HepG2 (cell line): Measurements from ENCODE around the gene PAPPA2. TPM values are rescaled to one million over a fixed set of nuclear protein-coding genes. Genes with fewer than 3 reads are reported as not detected.

Experiments used
- ATAC-seq: fragments of 200-7000 bp; cut with Tn5 transposase; 3 replicates; pipeline ENCODE4 v1.9.1; 2020; ENCODE audit warnings: mild to moderate bottlenecking, moderate library complexity
- BruUV-seq: library from RNA; stranded (reverse); fragments of 400-500 nt; replicated peaks from 2 replicates; lab custom pipeline; 2021; lab: Mats Ljungman, UMichigan
- CTCF ChIA-PET: fragments of 300-600 bp; formaldehyde crosslinking; extraction: SDS; loops from one replicate; lab custom pipeline; 2021; ENCODE audit warnings: low total read pairs, inconsistent platforms, low intra/inter-chr PET ratio; lab: Yijun Ruan, JAX
- POLR2A ChIA-PET: fragments of 350-600 bp; sonication (Branson Sonifier 250); formaldehyde crosslinking; loops from one replicate; lab custom pipeline; 2020; ENCODE audit warnings: antibody characterized with exemption, inconsistent platforms; lab: Yijun Ruan, JAX
- DNase-seq: peaks from one replicate; pipeline ENCODE4 v3.0.0-alpha.2; 2015; ENCODE audit warnings: low spot score
- FAIRE-seq: peaks from 3 replicates; lab custom pipeline; 2011; peaks lifted over from hg19 to GRCh38; lab: Jason Lieb, UNC
- H2AFZ ChIP-seq: one replicate; pipeline ENCODE4 v1.6.1; 2011; ENCODE audit warnings: low read length, inconsistent platforms
- H3K27ac ChIP-seq: fragments of 300-600 bp; 3 replicates; pipeline ENCODE4 v1.8.0; 2011; ENCODE audit warnings: mixed run types, mild to moderate bottlenecking, mixed read lengths, low read length, inconsistent platforms; ENCODE audit not compliant: insufficient read depth; ENCODE audit errors: extremely low read length
- H3K27me3 ChIP-seq, 2 experiments: fragments of 200-600 bp in 1 of 2; 2 replicates in 1 of 2; 3 replicates in 1 of 2; pipeline versions ENCODE4 v1.6.0 to v1.8.0; 2011; ENCODE audit warnings: low read length in 2 of 2, mild to moderate bottlenecking in 2 of 2, moderate library complexity in 2 of 2, inconsistent platforms in 1 of 2; ENCODE audit not compliant: insufficient read depth in 2 of 2, control insufficient read depth in 1 of 2
- H3K36me3 ChIP-seq, 2 experiments: fragments of 200-600 bp in 1 of 2; replicated peaks in 1 of 2; 2 replicates in 1 of 2; 3 replicates in 1 of 2; pipeline versions ENCODE4 v1.5.1 to v1.8.0; 2011; ENCODE audit warnings: low read length in 2 of 2, inconsistent platforms in 1 of 2; ENCODE audit not compliant: insufficient read depth in 2 of 2, control insufficient read depth in 1 of 2
- H3K4me1 ChIP-seq: 2 replicates; pipeline ENCODE4 v1.5.1; 2012; ENCODE audit warnings: low read length, inconsistent platforms; ENCODE audit not compliant: insufficient read depth
- H3K4me2 ChIP-seq: 2 replicates; pipeline ENCODE4 v1.6.0; 2011; ENCODE audit warnings: low read depth, low read length, inconsistent platforms
- H3K4me3 ChIP-seq, 3 experiments: fragments of 200-600 bp in 1 of 3; sonication (generic), shearing (Covaris generic) in 1 of 3; replicated peaks in 1 of 3; 2 replicates each; pipeline ENCODE4 v1.5.1; 2011 to 2016; ENCODE audit warnings: low read length in 3 of 3, inconsistent platforms in 2 of 3, low read depth in 2 of 3, mild to moderate bottlenecking in 2 of 3, control low read depth in 1 of 3, mixed read lengths in 1 of 3; ENCODE audit not compliant: insufficient read depth in 1 of 3
- H3K79me2 ChIP-seq: one replicate; pipeline ENCODE4 v1.6.1; 2011; ENCODE audit warnings: low read length, inconsistent platforms; ENCODE audit not compliant: insufficient read depth
- H3K9ac ChIP-seq: 2 replicates; pipeline ENCODE4 v1.6.0; 2011; ENCODE audit warnings: mild to moderate bottlenecking, low read depth, low read length, inconsistent platforms; ENCODE audit not compliant: insufficient read depth
- H3K9me3 ChIP-seq: 2 replicates; pipeline ENCODE4 v1.5.1; 2012; ENCODE audit warnings: mild to moderate bottlenecking, low read length
- H4K20me1 ChIP-seq: 2 replicates; pipeline ENCODE4 v1.6.0; 2011; ENCODE audit warnings: inconsistent platforms, mild to moderate bottlenecking, low read length, moderate library complexity; ENCODE audit not compliant: insufficient read depth
- ARNTL ChIP-seq: sonication (generic); formaldehyde crosslinking; IDR thresholded peaks from 2 replicates; pipeline ENCODE4 v1.4.0; 2020; ENCODE audit warnings: mild to moderate bottlenecking, missing genetic modification reagents
- HDAC2 ChIP-seq: sonication (generic); formaldehyde crosslinking; IDR thresholded peaks from 2 replicates; pipeline ENCODE4 v1.4.0; 2020; ENCODE audit warnings: missing genetic modification reagents
- HDAC6 ChIP-seq: fragments of 200-600 bp; sonication (generic); IDR thresholded peaks from 2 replicates; pipeline ENCODE4 v1.7.0; 2017; ENCODE audit warnings: mild to moderate bottlenecking, antibody characterized with exemption, low read length, low read depth
- KLF11 ChIP-seq: IDR thresholded peaks from 2 replicates; pipeline ENCODE4 v1.6.1; 2016; ENCODE audit warnings: missing compliant biosample characterization
- RBM39 ChIP-seq: fragments of 200-400 bp; formaldehyde crosslinking; IDR thresholded peaks from one replicate; pipeline ENCODE4 v1.6.1; 2018; ENCODE audit warnings: antibody characterized with exemption, mild to moderate bottlenecking, low read depth, low read length; ENCODE audit not compliant: poor library complexity, severe bottlenecking
- TEAD3 ChIP-seq: optimal IDR thresholded peaks from 2 replicates; pipeline ENCODE3; 2016; ENCODE audit warnings: borderline replicate concordance
- ZBTB38 ChIP-seq: sonication (generic); formaldehyde crosslinking; IDR thresholded peaks from 2 replicates; pipeline ENCODE4 v1.5.1; 2020; ENCODE audit warnings: mild to moderate bottlenecking, missing genetic modification reagents
- WGBS: methylation state at CpG from one replicate; pipeline ENCODE4 v1.1.6; 2017; ENCODE audit warnings: low lambda C conversion rate; 5-methylcytosine and 5-hydroxymethylcytosine counted together
- in situ Hi-C: cut with HindIII; loops from 2 replicates; pipeline ENCODE4 v1.10.0; 2017; ENCODE audit warnings: low pct_unique_long_range_greater_than_20kb; ENCODE audit not compliant: extremely low pct_ligation_motif_present
- intact Hi-C: fragments of 100-400 bp; cut with micrococcal nuclease; formaldehyde crosslinking; loops from one replicate; pipeline ENCODE4 v1.10.0; 2022; ENCODE audit not compliant: unreplicated experiment
- polyA plus RNA-seq, 8 experiments: library from polyadenylated mRNA; depleted of rRNA in 3 of 8; stranded (reverse) in 7 of 8; unstranded in 1 of 8; fragments of >200 nt; fragmentation: Illumina TruSeq in 4 of 8; extraction: Trizol in 4 of 8; gene quantifications; 2 replicates each; pipeline versions ENCODE4 v1.2.1 to v1.2.3, GENCODE V29; 2011 to 2016; ENCODE audit warnings: low read depth in 4 of 8, missing spikeins in 1 of 8, mixed read lengths in 1 of 8; ENCODE audit not compliant: insufficient read depth in 1 of 8
- total RNA-seq, 5 experiments: library from RNA; depleted of rRNA; stranded (reverse); fragments of >200 nt; fragmentation: Illumina TruSeq; extraction: Trizol; gene quantifications; 2 replicates each; pipeline ENCODE4 v1.2.3, GENCODE V29; 2016; ENCODE audit warnings: low read depth in 1 of 5
- TF ChIP-seq, protein P1 (sequence below): sonication (generic); IDR thresholded peaks from 2 replicates; pipeline ENCODE4 v1.6.1; 2016; ENCODE audit warnings: low read depth, borderline replicate concordance
- TF ChIP-seq, protein P2 (sequence below): sonication (generic); formaldehyde crosslinking; IDR thresholded peaks from 2 replicates; pipeline ENCODE4 v1.8.0; 2022; ENCODE audit warnings: mild to moderate bottlenecking, missing genetic modification reagents; ENCODE audit not compliant: insufficient replicate concordance
- TF ChIP-seq, protein P3 (sequence below), 2 experiments: fragments of 450-650 bp in 1 of 2; sonication (generic) in 1 of 2; formaldehyde crosslinking in 1 of 2; IDR thresholded peaks; 2 replicates each; pipeline versions ENCODE4 v1.6.1 to v1.8.0; 2016 to 2022; ENCODE audit warnings: antibody characterized with exemption in 1 of 2, mild to moderate bottlenecking in 1 of 2, missing genetic modification reagents in 1 of 2

Gene PAPPA2
- total and polyA plus RNA-seq, 2 of the 13 experiments (the other 11 are each of a cell fraction or from before 2014, with no cell fraction given) = 0.01 TPM; not detected in 1

DNA sequence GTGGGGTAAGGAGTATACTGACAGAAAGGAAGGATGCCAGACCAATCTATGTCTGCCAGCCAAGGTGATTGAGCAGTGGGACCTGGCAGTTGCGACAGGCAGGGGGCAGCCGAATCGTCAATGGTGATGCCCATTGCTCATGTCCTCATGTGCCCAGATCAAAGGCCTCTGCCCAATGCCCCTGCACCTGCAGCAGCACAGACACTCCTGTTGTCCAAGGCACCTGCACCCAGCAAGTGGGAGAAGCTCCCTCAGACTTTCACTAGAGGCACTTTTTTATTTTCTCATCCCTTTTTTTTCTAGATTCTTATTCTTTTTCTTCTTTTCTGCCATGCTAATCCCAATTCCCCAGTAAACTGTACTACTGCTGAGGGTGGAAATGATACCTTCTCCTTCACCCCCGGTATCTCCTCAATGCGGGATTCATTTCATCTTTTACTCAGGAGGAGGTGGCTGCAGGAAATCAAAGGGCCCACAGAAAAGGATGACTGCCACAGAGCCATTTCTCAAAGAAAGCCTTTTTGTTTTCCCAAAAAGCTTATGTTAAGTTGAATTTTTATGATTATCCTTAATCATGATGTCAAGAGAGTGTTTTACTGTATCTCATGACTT, 332.0 kb downstream of the PAPPA2 start:
- in situ Hi-C loops (no loop called here), intact Hi-C loops (no loop called here)
- no peak overlapping the region for H3K27ac ChIP-seq
- no peaks in the 10 kb centered on the region for H4K20me1 ChIP-seq
- H2AFZ ChIP-seq = no peak overlapping the region
- ChIA-PET POLR2A (no interaction called here), CTCF (no interaction called here)
- no peak for DNase-seq
- H3K9me3 ChIP-seq = no peaks in the 10 kb centered on the region
- WGBS = 5% methylated on average over 2 of the region's 5 CpGs
- no peak for TF ChIP-seq TEAD3
- TF ChIP-seq, protein P1, sequence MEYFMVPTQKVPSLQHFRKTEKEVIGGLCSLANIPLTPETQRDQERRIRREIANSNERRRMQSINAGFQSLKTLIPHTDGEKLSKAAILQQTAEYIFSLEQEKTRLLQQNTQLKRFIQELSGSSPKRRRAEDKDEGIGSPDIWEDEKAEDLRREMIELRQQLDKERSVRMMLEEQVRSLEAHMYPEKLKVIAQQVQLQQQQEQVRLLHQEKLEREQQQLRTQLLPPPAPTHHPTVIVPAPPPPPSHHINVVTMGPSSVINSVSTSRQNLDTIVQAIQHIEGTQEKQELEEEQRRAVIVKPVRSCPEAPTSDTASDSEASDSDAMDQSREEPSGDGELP = no peak
- no peak for TF ChIP-seq HDAC2
- no peak for TF ChIP-seq ARNTL (CRISPR knock-in tag)
- no peak for TF ChIP-seq KLF11 (CRISPR knock-in tag)
- TF ChIP-seq, protein P2, sequence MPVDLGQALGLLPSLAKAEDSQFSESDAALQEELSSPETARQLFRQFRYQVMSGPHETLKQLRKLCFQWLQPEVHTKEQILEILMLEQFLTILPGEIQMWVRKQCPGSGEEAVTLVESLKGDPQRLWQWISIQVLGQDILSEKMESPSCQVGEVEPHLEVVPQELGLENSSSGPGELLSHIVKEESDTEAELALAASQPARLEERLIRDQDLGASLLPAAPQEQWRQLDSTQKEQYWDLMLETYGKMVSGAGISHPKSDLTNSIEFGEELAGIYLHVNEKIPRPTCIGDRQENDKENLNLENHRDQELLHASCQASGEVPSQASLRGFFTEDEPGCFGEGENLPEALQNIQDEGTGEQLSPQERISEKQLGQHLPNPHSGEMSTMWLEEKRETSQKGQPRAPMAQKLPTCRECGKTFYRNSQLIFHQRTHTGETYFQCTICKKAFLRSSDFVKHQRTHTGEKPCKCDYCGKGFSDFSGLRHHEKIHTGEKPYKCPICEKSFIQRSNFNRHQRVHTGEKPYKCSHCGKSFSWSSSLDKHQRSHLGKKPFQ (CRISPR knock-in tag) = no peak
- TF ChIP-seq, protein P3, sequence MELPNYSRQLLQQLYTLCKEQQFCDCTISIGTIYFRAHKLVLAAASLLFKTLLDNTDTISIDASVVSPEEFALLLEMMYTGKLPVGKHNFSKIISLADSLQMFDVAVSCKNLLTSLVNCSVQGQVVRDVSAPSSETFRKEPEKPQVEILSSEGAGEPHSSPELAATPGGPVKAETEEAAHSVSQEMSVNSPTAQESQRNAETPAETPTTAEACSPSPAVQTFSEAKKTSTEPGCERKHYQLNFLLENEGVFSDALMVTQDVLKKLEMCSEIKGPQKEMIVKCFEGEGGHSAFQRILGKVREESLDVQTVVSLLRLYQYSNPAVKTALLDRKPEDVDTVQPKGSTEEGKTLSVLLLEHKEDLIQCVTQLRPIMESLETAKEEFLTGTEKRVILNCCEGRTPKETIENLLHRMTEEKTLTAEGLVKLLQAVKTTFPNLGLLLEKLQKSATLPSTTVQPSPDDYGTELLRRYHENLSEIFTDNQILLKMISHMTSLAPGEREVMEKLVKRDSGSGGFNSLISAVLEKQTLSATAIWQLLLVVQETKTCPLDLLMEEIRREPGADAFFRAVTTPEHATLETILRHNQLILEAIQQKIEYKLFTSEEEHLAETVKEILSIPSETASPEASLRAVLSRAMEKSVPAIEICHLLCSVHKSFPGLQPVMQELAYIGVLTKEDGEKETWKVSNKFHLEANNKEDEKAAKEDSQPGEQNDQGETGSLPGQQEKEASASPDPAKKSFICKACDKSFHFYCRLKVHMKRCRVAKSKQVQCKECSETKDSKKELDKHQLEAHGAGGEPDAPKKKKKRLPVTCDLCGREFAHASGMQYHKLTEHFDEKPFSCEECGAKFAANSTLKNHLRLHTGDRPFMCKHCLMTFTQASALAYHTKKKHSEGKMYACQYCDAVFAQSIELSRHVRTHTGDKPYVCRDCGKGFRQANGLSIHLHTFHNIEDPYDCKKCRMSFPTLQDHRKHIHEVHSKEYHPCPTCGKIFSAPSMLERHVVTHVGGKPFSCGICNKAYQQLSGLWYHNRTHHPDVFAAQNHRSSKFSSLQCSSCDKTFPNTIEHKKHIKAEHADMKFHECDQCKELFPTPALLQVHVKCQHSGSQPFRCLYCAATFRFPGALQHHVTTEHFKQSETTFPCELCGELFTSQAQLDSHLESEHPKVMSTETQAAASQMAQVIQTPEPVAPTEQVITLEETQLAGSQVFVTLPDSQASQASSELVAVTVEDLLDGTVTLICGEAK (IDR thresholded peaks at IDR 0.05) = no peak
- TF ChIP-seq, protein P3 (CRISPR knock-in tag; IDR thresholded peaks at IDR 0.05) = no peak
- no peak for TF ChIP-seq HDAC6
- TF ChIP-seq ZBTB38 = no peak
- TF ChIP-seq RBM39 = no peak
- H3K4me2 ChIP-seq = no peak overlapping the region
- H3K9ac ChIP-seq = no peak overlapping the region
- no peaks in the 10 kb centered on the region for H3K4me1 ChIP-seq
- ATAC-seq = no peak
- H3K79me2 ChIP-seq = no peaks in the 10 kb centered on the region
- H3K36me3 ChIP-seq = no peaks in the 10 kb centered on the region
- BruUV-seq = no TSS peak
- no peak for FAIRE-seq
- H3K4me3 ChIP-seq = no peak overlapping the region
- H3K27me3 ChIP-seq = no peaks in the 10 kb centered on the region
